ENCODE results near the gene PER1. TPM values are rescaled to one million over a fixed set of nuclear protein-coding genes. Genes with fewer than 3 reads are reported as not detected.
A peak's percentile ranks its signal among the peaks of the same experiment; 100 is the strongest.

The PER1 gene
- total RNA-seq, 1 donor: 16.6 TPM

DNA sequence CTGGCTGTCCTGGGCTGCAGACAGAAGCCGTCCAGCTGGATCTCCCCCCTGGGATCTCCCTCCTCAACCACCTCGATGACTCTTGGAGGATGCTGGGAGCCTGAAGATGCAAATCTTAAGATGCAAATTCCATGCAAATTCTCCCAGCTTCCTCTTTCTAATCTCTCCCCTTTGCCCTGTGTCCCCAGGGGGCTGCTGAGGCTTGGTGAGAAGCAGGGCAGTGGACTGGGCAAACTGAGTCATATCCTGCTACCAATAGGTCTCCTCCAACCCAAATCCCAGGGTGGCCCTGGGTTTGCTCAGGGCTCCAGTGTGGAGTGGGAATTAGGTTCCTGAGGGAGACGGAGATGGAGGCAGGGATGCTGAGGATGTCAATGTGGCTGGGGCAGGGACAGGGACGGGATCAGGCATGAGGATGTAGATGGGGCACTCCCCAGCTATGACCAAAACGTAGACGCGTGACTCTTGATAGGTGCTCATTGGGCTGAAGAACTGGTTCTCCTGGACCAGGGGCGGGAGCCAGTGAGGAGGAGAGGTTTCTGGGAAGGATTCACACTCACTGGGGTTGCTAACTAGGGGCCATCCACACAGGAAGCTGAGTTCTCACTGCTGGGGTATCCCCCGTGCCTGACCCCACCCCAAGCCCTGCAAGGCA lies 61.0 kb downstream of the PER1 start:
- DNase-seq (ENCODE audit: insufficient read length, low spot score, missing footprints): peak; percentile 55
- H3K9me3 ChIP-seq (ENCODE audit: low read depth, low read length): no peaks in the 10 kb centered on the region
- no peak overlapping the region for H3K4me2 ChIP-seq (ENCODE audit: insufficient read depth, low read length)
- H3K27ac ChIP-seq (ENCODE audit: low read depth, low read length): no peak overlapping the region
- peaks cover 3% of the 10 kb centered on the region for H3K4me1 ChIP-seq (ENCODE audit: insufficient read depth, low read length)
- H3K4me3 ChIP-seq (ENCODE audit: insufficient read depth, low read length): no peak overlapping the region
- TF ChIP-seq, protein P1, sequence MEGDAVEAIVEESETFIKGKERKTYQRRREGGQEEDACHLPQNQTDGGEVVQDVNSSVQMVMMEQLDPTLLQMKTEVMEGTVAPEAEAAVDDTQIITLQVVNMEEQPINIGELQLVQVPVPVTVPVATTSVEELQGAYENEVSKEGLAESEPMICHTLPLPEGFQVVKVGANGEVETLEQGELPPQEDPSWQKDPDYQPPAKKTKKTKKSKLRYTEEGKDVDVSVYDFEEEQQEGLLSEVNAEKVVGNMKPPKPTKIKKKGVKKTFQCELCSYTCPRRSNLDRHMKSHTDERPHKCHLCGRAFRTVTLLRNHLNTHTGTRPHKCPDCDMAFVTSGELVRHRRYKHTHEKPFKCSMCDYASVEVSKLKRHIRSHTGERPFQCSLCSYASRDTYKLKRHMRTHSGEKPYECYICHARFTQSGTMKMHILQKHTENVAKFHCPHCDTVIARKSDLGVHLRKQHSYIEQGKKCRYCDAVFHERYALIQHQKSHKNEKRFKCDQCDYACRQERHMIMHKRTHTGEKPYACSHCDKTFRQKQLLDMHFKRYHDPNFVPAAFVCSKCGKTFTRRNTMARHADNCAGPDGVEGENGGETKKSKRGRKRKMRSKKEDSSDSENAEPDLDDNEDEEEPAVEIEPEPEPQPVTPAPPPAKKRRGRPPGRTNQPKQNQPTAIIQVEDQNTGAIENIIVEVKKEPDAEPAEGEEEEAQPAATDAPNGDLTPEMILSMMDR (IDR thresholded peaks at IDR 0.05; ENCODE audit: extremely low read depth, low read depth, low read length): no peak
- peaks cover 36% of the 10 kb centered on the region for H3K27me3 ChIP-seq (ENCODE audit: insufficient read depth, low read length)
- H3K36me3 ChIP-seq (ENCODE audit: insufficient read depth, low read length): no peaks in the 10 kb centered on the region
- H2AFZ ChIP-seq (ENCODE audit: low read length): no peak overlapping the region
- no peaks in the 10 kb centered on the region for H3K79me2 ChIP-seq (ENCODE audit: insufficient read depth, low read length)
- no peaks in the 10 kb centered on the region for H4K20me1 ChIP-seq (ENCODE audit: insufficient read depth, low read length)

Other genes with a start within 250 kb of the PER1 start
- 2.4 and 3.6 TPM in 2 replicates for gene RNF227, start 236.1 kb downstream of the PER1 start, total RNA-seq
- under 0.01 and 0.29 TPM in 2 replicates for gene KCNAB3, start 222.5 kb downstream of the PER1 start, total RNA-seq
- gene TRAPPC1, start 220.5 kb downstream of the PER1 start, total RNA-seq: 26.1 and 27.4 TPM in 2 replicates
- gene CNTROB, start 220.2 kb downstream of the PER1 start, total RNA-seq: 20.6 and 21.5 TPM in 2 replicates
- not detected in 2 replicates for gene GUCY2D, start 149.8 kb downstream of the PER1 start, total RNA-seq
- gene ALOX15B, start 113.3 kb downstream of the PER1 start, total RNA-seq: under 0.01 TPM in 2 replicates
- gene ALOX12B, start 64.7 kb downstream of the PER1 start, total RNA-seq: not detected in 2 replicates
- not detected in 2 replicates for gene ALOXE3, start 33.9 kb downstream of the PER1 start, total RNA-seq
- not detected in 2 replicates for gene HES7, start 28.3 kb downstream of the PER1 start, total RNA-seq
- 5.3 and 5.4 TPM in 2 replicates for gene VAMP2, start 10.5 kb upstream of the PER1 start, total RNA-seq
- 8.3 and 8.8 TPM in 2 replicates for gene TMEM107, start 24.0 kb upstream of the PER1 start, total RNA-seq
- gene BORCS6, start 37.8 kb upstream of the PER1 start, total RNA-seq: 9.4 and 11.5 TPM in 2 replicates
- gene AURKB, start 58.2 kb upstream of the PER1 start, total RNA-seq: 3.6 and 4.7 TPM in 2 replicates
- 6.2 and 7.6 TPM in 2 replicates for gene CTC1, start 95.7 kb upstream of the PER1 start, total RNA-seq
- gene PFAS, start 96.9 kb upstream of the PER1 start, total RNA-seq: 14.1 and 18.8 TPM in 2 replicates
- gene RANGRF, start 136.3 kb upstream of the PER1 start, total RNA-seq: 8.0 and 8.3 TPM in 2 replicates
- 1.1 and 2.1 TPM in 2 replicates for gene SLC25A35, start 143.0 kb upstream of the PER1 start, total RNA-seq
- not detected in 2 replicates for gene ARHGEF15, start 157.8 kb upstream of the PER1 start, total RNA-seq
- not detected in 2 replicates for gene ODF4, start 187.4 kb upstream of the PER1 start, total RNA-seq
- gene RPL26, start 230.8 kb upstream of the PER1 start, total RNA-seq: 1,921 and 2,089 TPM in 2 replicates
- gene RNF222, start 245.4 kb upstream of the PER1 start, total RNA-seq: not detected in 2 replicates